ENCODE measurements around the gene ZNF654.

- TF ChIP-seq ARNT (IDR thresholded peaks at IDR 0.05) (no peak), HDGF (IDR thresholded peaks at IDR 0.05; ENCODE audit: borderline replicate concordance) (no peak), PKNOX1 (IDR thresholded peaks at IDR 0.05) (no peak), TARDBP (IDR thresholded peaks at IDR 0.05) (no peak), FOXM1 (IDR thresholded peaks at IDR 0.05; ENCODE audit: borderline replicate concordance) (no peak), SP1 (IDR thresholded peaks at IDR 0.05) (no peak), FOXA1 (IDR thresholded peaks at IDR 0.05) (no peak)
Measured at GRCh38 chr3:88076712-88077111, 17.7 kb downstream of the ZNF654 start.
